ENCODE data around the gene GOLPH3.

Gene GOLPH3

DNA sequence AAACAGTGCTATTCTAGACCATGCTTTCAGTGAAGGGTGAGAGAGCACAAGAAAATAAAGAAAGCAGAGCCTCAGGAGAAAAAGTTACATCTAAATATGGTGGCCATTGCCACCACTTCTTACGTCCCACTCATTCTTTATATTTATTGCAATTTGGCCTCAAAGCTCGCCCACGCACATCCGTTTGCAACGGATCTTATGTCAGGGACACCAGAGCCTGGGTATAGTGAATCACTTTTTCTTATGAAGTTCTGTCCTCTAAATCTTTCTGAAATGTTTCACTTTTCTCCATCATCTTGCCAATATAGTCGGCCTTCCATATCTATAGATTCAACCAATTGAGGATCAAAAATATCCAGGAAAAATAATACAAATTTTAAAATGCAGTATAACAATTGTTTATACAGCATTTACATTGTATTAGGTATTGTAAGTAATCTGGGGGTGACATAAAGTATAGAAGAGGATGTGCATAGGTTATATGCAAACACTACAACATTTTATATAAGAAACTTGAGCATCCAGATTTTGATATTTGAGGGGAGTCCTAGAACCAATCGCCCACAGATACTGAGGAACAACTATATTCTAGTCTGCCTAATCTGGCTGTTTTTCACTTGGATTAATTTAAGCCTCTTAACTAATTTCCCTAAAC is 35.2 kb downstream of the GOLPH3 start:
- H3K4me3 ChIP-seq (replicated peaks; ENCODE audit: low read depth, low read length): no peak overlapping the region
- no peak for TF ChIP-seq CTCF (IDR thresholded peaks at IDR 0.05; ENCODE audit: low read length, missing control alignments)
- no peak for DNase-seq (ENCODE audit: low read depth)

DNA sequence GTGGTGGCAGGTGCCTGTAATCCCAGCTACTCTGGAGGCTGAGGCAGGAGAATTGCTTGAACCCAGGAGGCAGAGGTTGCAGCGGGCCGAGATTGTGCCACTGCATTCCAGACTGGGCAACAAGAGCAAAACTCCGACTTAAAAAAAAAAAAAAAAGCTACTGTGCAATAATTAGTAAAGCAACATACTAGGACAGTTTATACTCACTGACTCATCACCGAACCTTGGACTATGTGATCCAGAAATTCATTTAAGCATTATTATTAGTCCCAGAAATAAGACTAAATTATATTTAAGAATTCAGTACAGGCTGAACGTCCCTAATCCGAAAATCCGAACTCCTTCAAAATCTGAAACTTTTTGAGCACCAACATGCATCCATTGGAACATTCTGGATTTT is 37.8 kb downstream of the GOLPH3 start:
- no peak for DNase-seq (ENCODE audit: low read depth)
- no peak overlapping the region for H3K4me3 ChIP-seq (replicated peaks; ENCODE audit: low read depth, low read length)
- no peak for TF ChIP-seq CTCF (IDR thresholded peaks at IDR 0.05; ENCODE audit: low read length, missing control alignments)

- DNase-seq (ENCODE audit: low read depth): no peak
- no peak for TF ChIP-seq CTCF (IDR thresholded peaks at IDR 0.05; ENCODE audit: low read length, missing control alignments)
- no peak overlapping the region for H3K4me3 ChIP-seq (replicated peaks; ENCODE audit: low read depth, low read length)
Measured at GRCh38 chr5:32135086-32135485, 39.0 kb downstream of the GOLPH3 start.

DNA sequence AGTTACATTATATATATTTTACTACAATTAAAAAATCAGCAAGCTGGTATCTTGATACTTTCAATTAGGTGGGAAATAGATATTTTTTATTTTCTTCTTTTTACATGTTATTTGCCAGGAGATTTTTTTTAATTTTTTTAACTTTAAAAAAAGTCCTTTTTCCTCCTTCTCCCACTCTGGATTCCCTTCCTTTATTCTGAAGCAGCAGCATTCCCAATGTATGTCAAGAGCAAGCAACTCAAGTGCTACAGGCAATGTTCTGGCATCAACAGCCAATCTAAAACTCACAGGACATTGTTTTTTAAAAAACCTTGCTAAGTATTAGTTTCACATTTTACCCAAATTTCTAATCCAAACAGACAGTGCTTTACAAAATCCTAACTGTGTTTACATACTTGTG is 41.4 kb downstream of the GOLPH3 start:
- DNase-seq (ENCODE audit: low read depth): no peak

DNA sequence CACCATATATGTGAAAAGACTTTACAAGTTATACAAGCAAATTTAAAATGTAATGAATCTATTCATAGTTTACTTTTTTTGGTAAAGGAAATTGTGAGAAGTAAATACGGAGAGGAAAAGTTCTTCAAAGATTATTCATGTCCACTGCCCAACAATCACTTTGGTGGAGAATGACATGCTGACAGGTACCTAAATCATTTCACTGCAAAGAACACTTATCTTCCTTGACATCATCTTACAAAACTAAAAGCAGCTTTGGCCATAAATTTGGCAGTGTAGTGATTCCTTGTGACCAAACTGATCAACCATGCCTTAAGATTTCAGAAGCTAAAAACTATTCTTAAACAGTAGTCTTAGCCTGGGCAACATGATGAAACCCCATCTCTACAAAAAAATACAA is 42.5 kb downstream of the GOLPH3 start:
- TF ChIP-seq CTCF (IDR thresholded peaks at IDR 0.05; ENCODE audit: low read length, missing control alignments): no peak
- DNase-seq (ENCODE audit: low read depth): no peak
- H3K4me3 ChIP-seq (replicated peaks; ENCODE audit: low read depth, low read length): no peak overlapping the region

More for the DNA sequence above, 41.4 kb downstream of the GOLPH3 start:
- H3K4me3 ChIP-seq (replicated peaks; ENCODE audit: low read depth, low read length): no peak overlapping the region
- TF ChIP-seq CTCF (IDR thresholded peaks at IDR 0.05; ENCODE audit: low read length, missing control alignments): no peak

GRCh38 chr5:32130865-32131264 is 43.3 kb downstream of the GOLPH3 start:
- H3K4me3 ChIP-seq (replicated peaks; ENCODE audit: low read depth, low read length): no peak overlapping the region
- TF ChIP-seq CTCF (IDR thresholded peaks at IDR 0.05; ENCODE audit: low read length, missing control alignments): no peak
- DNase-seq (ENCODE audit: low read depth): no peak

DNA sequence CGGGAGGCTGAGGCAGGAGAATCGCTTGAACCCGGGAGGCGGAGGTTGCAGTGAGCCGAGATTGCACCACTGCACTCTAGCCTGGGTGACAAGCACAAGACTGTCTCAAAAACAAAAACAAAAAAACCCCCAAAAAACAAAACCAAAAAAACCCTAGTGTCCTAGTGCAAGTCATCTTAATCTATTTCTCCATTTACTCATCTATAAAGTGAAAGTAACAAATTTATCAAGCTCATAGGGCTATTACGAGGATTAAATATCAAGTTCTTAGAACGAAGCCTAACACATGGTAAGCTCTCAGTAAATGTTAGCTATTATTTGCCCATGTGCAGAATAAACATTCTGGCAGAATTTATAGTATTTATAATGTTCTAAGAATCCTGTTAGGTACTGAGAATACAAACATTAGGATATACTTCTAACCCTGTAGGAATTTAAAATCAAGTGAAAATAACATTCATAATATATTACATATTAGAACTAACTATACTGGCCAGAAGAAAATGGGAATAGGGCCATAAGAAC is 45.0 kb downstream of the GOLPH3 start:
- DNase-seq (ENCODE audit: low read depth): no peak
- H3K4me3 ChIP-seq (replicated peaks; ENCODE audit: low read depth, low read length): no peak overlapping the region
- TF ChIP-seq CTCF (IDR thresholded peaks at IDR 0.05; ENCODE audit: low read length, missing control alignments): no peak

All from fibroblast of pulmonary artery (primary cell).